Stimulated activated CD4-positive, alpha-beta T cell treated with anti-CD3 and anti-CD28 coated beads, TNF-alpha, amount 100 ng/mL, for 24 hours (primary cell): ENCODE results near the gene ANTXR2.
"Not testable (repeated sequence)": the region's sequence is repeated elsewhere in the genome, so short reads cannot be mapped to it uniquely, and the experiment has no call there.

Experiments
- DNase-seq, 3 experiments: peaks; one replicate each; pipeline ENCODE4 v3.0.0-alpha.2; 2020; ENCODE audit warnings: low read depth in 3 of 3

ANTXR2 gene

GRCh38 chr4:80072744-80073472, at the start of gene ANTXR2:
ANTXR2 (minus strand) TSS chr4:80073229; CDS start chr4:80072560, 669 bp downstream.
- peak; percentile 38 to 66 (median 41) for DNase-seq

- DNase-seq = not testable (repeated sequence)
Measured at GRCh38 chr4:80121815-80122214, 48.8 kb upstream of the ANTXR2 start.

GRCh38 chr4:80119620-80120019, 46.6 kb upstream of the ANTXR2 start:
- DNase-seq = not testable (repeated sequence)

GRCh38 chr4:80116516-80116915, 43.5 kb upstream of the ANTXR2 start:
- DNase-seq = no peak

- DNase-seq = no peak
Measured at GRCh38 chr4:80115368-80116181, 42.5 kb upstream of the ANTXR2 start.

GRCh38 chr4:80114732-80115265, 41.8 kb upstream of the ANTXR2 start:
- no peak for DNase-seq

GRCh38 chr4:80113615-80114014, 40.6 kb upstream of the ANTXR2 start:
- no peak for DNase-seq

GRCh38 chr4:80112236-80112635, 39.2 kb upstream of the ANTXR2 start:
- no peak for DNase-seq

- no peak for DNase-seq
Measured at GRCh38 chr4:80111276-80111675, 38.2 kb upstream of the ANTXR2 start.

- DNase-seq = no peak
Measured at GRCh38 chr4:80107374-80107773, 34.3 kb upstream of the ANTXR2 start.

GRCh38 chr4:80104927-80105326, 31.9 kb upstream of the ANTXR2 start:
- no peak for DNase-seq

GRCh38 chr4:80103629-80104028, 30.6 kb upstream of the ANTXR2 start:
- no peak for DNase-seq

GRCh38 chr4:80101792-80102116, 28.7 kb upstream of the ANTXR2 start:
- no peak for DNase-seq

- DNase-seq = no peak
Measured at GRCh38 chr4:80101071-80101791, 28.2 kb upstream of the ANTXR2 start.

- no peak for DNase-seq
Measured at GRCh38 chr4:80099671-80100070, 26.6 kb upstream of the ANTXR2 start.

- no peak for DNase-seq
Measured at GRCh38 chr4:80098635-80099034, 25.6 kb upstream of the ANTXR2 start.

GRCh38 chr4:80097400-80098177, 24.6 kb upstream of the ANTXR2 start:
- no peak for DNase-seq

- DNase-seq = no peak
Measured at GRCh38 chr4:80096175-80096850, 23.3 kb upstream of the ANTXR2 start.

GRCh38 chr4:80094191-80094590, 21.2 kb upstream of the ANTXR2 start:
- no peak for DNase-seq

GRCh38 chr4:80093563-80093962, 20.5 kb upstream of the ANTXR2 start:
- no peak for DNase-seq

GRCh38 chr4:80092847-80093246, 19.8 kb upstream of the ANTXR2 start:
- no peak for DNase-seq
